GM23248 (cell line): Measurements from ENCODE around the gene FECH. TPM values are rescaled to one million over a fixed set of nuclear protein-coding genes. Genes with fewer than 3 reads are reported as not detected.
A peak's percentile ranks its signal among the peaks of the same experiment; 100 is the strongest.

ENCODE experiments used
- DNase-seq: peaks from one replicate; pipeline ENCODE4 v3.0.0-alpha.2; 2015
- H2AFZ ChIP-seq: fragments of 200-600 bp; sonication (generic); 2 replicates; pipeline ENCODE4 v1.6.1; 2016; ENCODE audit warnings: antibody characterized with exemption
- H3F3A ChIP-seq: fragments of 200-600 bp; sonication (generic); 2 replicates; pipeline ENCODE4 v1.6.1; 2016; ENCODE audit warnings: mild to moderate bottlenecking, antibody characterized with exemption, mixed run types; ENCODE audit not compliant: insufficient read depth
- H3K27ac ChIP-seq: fragments of 200-600 bp; sonication (generic); 2 replicates; pipeline ENCODE4 v1.5.1; 2016; ENCODE audit warnings: mild to moderate bottlenecking
- H3K27me3 ChIP-seq: fragments of 200-600 bp; sonication (generic); replicated peaks from 2 replicates; pipeline ENCODE4 v1.6.1; 2016; ENCODE audit warnings: mild to moderate bottlenecking; ENCODE audit not compliant: insufficient read depth
- H3K36me3 ChIP-seq: fragments of 200-600 bp; sonication (generic); 2 replicates; pipeline ENCODE4 v1.6.1; 2016; ENCODE audit warnings: low read depth, mild to moderate bottlenecking
- H3K4me1 ChIP-seq: fragments of 200-600 bp; sonication (generic); 2 replicates; pipeline ENCODE4 v1.6.1; 2016; ENCODE audit warnings: mild to moderate bottlenecking; ENCODE audit not compliant: insufficient read depth
- H3K4me2 ChIP-seq: fragments of 200-600 bp; sonication (generic); one replicate; pipeline ENCODE4 v1.6.1; 2016; ENCODE audit warnings: mild to moderate bottlenecking; ENCODE audit not compliant: unreplicated experiment
- H3K4me3 ChIP-seq: fragments of 200-600 bp; sonication (generic); 2 replicates; pipeline ENCODE4 v1.5.1; 2016; ENCODE audit warnings: mild to moderate bottlenecking
- H3K79me2 ChIP-seq: fragments of 200-600 bp; sonication (generic); 2 replicates; pipeline ENCODE4 v1.6.1; 2016; ENCODE audit warnings: mild to moderate bottlenecking; ENCODE audit not compliant: insufficient read depth
- H3K9ac ChIP-seq: fragments of 200-600 bp; sonication (generic); 2 replicates; pipeline ENCODE4 v1.6.1; 2016; ENCODE audit warnings: mild to moderate bottlenecking
- H3K9me2 ChIP-seq: fragments of 200-600 bp; sonication (generic); 2 replicates; pipeline ENCODE4 v1.6.1; 2016; ENCODE audit warnings: mixed run types, mild to moderate bottlenecking, moderate library complexity; ENCODE audit not compliant: insufficient read depth
- H3K9me3 ChIP-seq: fragments of 200-600 bp; sonication (generic); one replicate; pipeline ENCODE4 v1.6.1; 2017; ENCODE audit warnings: low read depth
- H4K20me1 ChIP-seq: fragments of 200-600 bp; sonication (generic); 2 replicates; pipeline ENCODE4 v1.6.0; 2016; ENCODE audit not compliant: insufficient read depth
- EZH2 ChIP-seq: fragments of 200-600 bp; sonication (generic); IDR thresholded peaks from 2 replicates; pipeline ENCODE4 v1.6.1; 2018; ENCODE audit warnings: antibody characterized with exemption, mild to moderate bottlenecking; ENCODE audit not compliant: insufficient read depth, poor library complexity, severe bottlenecking
- EZH2phosphoT487 ChIP-seq: fragments of 200-600 bp; sonication (generic); IDR thresholded peaks from 2 replicates; pipeline ENCODE4 v1.6.1; 2018; ENCODE audit warnings: antibody characterized with exemption, moderate library complexity, mild to moderate bottlenecking, low read depth; ENCODE audit not compliant: insufficient read depth
- WGBS, 2 experiments: methylation state at CpG; one replicate each; pipeline ENCODE4 v1.1.6; 2015 to 2017; ENCODE audit warnings: low lambda C conversion rate in 2 of 2, low coverage in 1 of 2; ENCODE audit errors: missing lambda C conversion rate in 2 of 2; 5-methylcytosine and 5-hydroxymethylcytosine counted together
- in situ Hi-C: fragments of 300-500 bp; cut with MboI; formaldehyde crosslinking; loops from 2 replicates; pipeline ENCODE4 v1.15.0; 2020
- polyA plus RNA-seq: library from polyadenylated mRNA; unstranded; fragments of >200 nt; fragmentation: Nextera tagmentation; extraction: Ambion mirVana; gene quantifications from 2 replicates; pipeline ENCODE4 v1.2.1, GENCODE V29; 2016
- total RNA-seq: library from RNA; depleted of rRNA; stranded (reverse); fragments of >200 nt; shearing (Covaris generic); gene quantifications from 2 replicates; pipeline ENCODE4 v1.2.3, GENCODE V29; 2014

Gene FECH
- total and polyA plus RNA-seq, 2 experiments from 2014 or later: 25.4 to 33.4 TPM

DNA sequence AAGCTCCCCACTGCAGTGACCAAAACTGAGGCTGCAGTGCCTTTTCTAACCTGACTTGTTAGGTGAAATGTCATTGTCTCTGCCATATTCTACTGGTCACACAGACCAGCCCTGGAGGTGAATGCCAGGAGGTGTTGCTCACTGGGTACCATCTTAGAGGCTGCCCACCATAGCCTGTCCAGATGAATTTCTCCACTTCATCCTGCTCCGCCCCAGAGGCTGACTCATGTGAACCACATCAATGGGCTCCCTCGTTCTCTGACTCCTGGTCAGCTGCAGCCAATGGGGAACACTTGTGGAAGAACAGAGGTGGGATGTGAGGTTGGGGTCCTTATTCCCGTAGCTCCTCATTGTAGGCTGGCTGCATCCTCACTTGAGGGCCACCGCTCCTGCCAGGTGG lies 38.5 kb upstream of the FECH start:
- WGBS, 2 experiments: 67 to 70% methylated on average over 4 of the region's 4 CpGs
- H3K9me3 ChIP-seq: no peaks in the 10 kb centered on the region
- H3F3A ChIP-seq: peaks cover 6% of the 10 kb centered on the region; the same call in 1 of the 2 replicates
- H3K27me3 ChIP-seq: no peaks in the 10 kb centered on the region
- H3K4me3 ChIP-seq: no peak overlapping the region
- H3K4me1 ChIP-seq: peaks cover 14% of the 10 kb centered on the region
- DNase-seq: peak; percentile 66
- TF ChIP-seq EZH2phosphoT487: no peak
- TF ChIP-seq EZH2: no peak
- H4K20me1 ChIP-seq: no peaks in the 10 kb centered on the region
- H2AFZ ChIP-seq: 0 out of 2 replicates have a peak overlapping the region, but pooled peaks have one; percentile 20
- H3K27ac ChIP-seq: no peak overlapping the region
- peaks cover 16% of the 10 kb centered on the region for H3K79me2 ChIP-seq
- no peak overlapping the region for H3K9ac ChIP-seq
- H3K9me2 ChIP-seq: no peaks in the 10 kb centered on the region
- no peak overlapping the region for H3K4me2 ChIP-seq
- in situ Hi-C loops: no loop called here
- H3K36me3 ChIP-seq: peaks cover 2% of the 10 kb centered on the region

GRCh38 chr18:57621246-57621604 lies 34.7 kb upstream of the FECH start:
- 0 to 2% methylated on average over 8 to 20 of the region's 20 CpGs for WGBS, 2 experiments
- Histone ChIP-seq H3K9ac (peak overlapping the region; percentile 91), H3K9me2 (no peaks in the 10 kb centered on the region), H3K36me3 (peaks cover 17% of the 10 kb centered on the region), H2AFZ (peak overlapping the region; percentile 88), H3K4me3 (peak overlapping the region; percentile 84), H3F3A (no peaks in the 10 kb centered on the region), H3K4me2 (peak overlapping the region; percentile 98), H4K20me1 (no peaks in the 10 kb centered on the region), H3K79me2 (peaks cover 54% of the 10 kb centered on the region), H3K9me3 (no peaks in the 10 kb centered on the region), H3K4me1 (peaks cover 17% of the 10 kb centered on the region), H3K27me3 (no peaks in the 10 kb centered on the region), H3K27ac (peak overlapping the region; percentile 62)
- TF ChIP-seq EZH2 (no peak), EZH2phosphoT487 (no peak)
- in situ Hi-C loops: no loop called here
- peak; percentile 52 for DNase-seq

GRCh38 chr18:57619876-57620275 lies 33.4 kb upstream of the FECH start:
- WGBS, 2 experiments: 96 to 100% methylated on average over 3 of the region's 3 CpGs
- peak overlapping the region; percentile 84 for H3K4me3 ChIP-seq
- peaks cover 27% of the 10 kb centered on the region for H3K36me3 ChIP-seq
- in situ Hi-C loops: no loop called here
- peak overlapping the region; percentile 91; the same call in 1 of the 2 replicates for H3K9ac ChIP-seq
- peaks cover 17% of the 10 kb centered on the region for H3K4me1 ChIP-seq
- H3K79me2 ChIP-seq: peaks cover 66% of the 10 kb centered on the region
- H3F3A ChIP-seq: no peaks in the 10 kb centered on the region
- H4K20me1 ChIP-seq: no peaks in the 10 kb centered on the region
- TF ChIP-seq EZH2phosphoT487 (no peak), EZH2 (no peak)
- H3K27ac ChIP-seq: no peak overlapping the region
- DNase-seq: peak; percentile 18
- no peaks in the 10 kb centered on the region for H3K27me3 ChIP-seq
- peak overlapping the region; percentile 98 for H3K4me2 ChIP-seq
- H2AFZ ChIP-seq: no peak overlapping the region
- H3K9me2 ChIP-seq: no peaks in the 10 kb centered on the region
- H3K9me3 ChIP-seq: no peaks in the 10 kb centered on the region

DNA sequence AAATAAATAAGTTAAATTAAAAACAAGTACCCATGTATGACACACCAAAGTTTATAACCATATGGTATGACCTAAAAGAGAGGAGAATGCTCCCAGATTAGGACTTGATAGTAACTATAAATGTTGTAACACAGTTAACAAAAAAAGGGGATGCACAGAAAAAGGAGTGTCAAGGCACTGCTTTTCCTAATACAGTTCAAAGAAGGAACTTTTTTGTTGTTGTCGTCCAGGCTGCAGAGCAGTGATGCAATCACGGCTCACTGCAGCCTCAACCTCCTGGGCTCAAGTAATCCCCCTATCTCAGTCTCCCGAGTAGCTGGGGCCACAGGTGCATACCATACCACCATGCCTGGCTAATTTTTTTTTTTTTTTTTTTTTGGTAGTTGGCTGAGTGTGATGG lies 32.4 kb upstream of the FECH start:
- peaks cover 36% of the 10 kb centered on the region for H3K36me3 ChIP-seq
- H3K9ac ChIP-seq: no peak overlapping the region
- WGBS, 2 experiments: 73 to 77% methylated on average over 3 of the region's 3 CpGs
- H3K4me1 ChIP-seq: peaks cover 17% of the 10 kb centered on the region
- no peaks in the 10 kb centered on the region for H3K9me2 ChIP-seq
- no peak overlapping the region for H3K4me3 ChIP-seq
- H4K20me1 ChIP-seq: no peaks in the 10 kb centered on the region
- no peaks in the 10 kb centered on the region for H3K27me3 ChIP-seq
- DNase-seq: no peak
- H3K27ac ChIP-seq: no peak overlapping the region
- TF ChIP-seq EZH2phosphoT487: no peak
- TF ChIP-seq EZH2: no peak
- in situ Hi-C loops: no loop called here
- H3K79me2 ChIP-seq: peaks cover 76% of the 10 kb centered on the region
- H3K9me3 ChIP-seq: no peaks in the 10 kb centered on the region
- no peaks in the 10 kb centered on the region for H3F3A ChIP-seq
- no peak overlapping the region for H3K4me2 ChIP-seq
- H2AFZ ChIP-seq: no peak overlapping the region

GRCh38 chr18:57603871-57604270 lies 17.4 kb upstream of the FECH start:
- WGBS, 2 experiments: 81 to 85% methylated on average over 1 of the region's 1 CpG
- Histone ChIP-seq H2AFZ (no peak overlapping the region), H3K4me2 (no peak overlapping the region), H3K27me3 (no peaks in the 10 kb centered on the region), H3K9ac (no peak overlapping the region), H3K27ac (no peak overlapping the region), H3K4me3 (no peak overlapping the region), H3K4me1 (no peaks in the 10 kb centered on the region), H3K9me2 (no peaks in the 10 kb centered on the region), H3K9me3 (no peaks in the 10 kb centered on the region), H3K36me3 (peaks cover 75% of the 10 kb centered on the region), H3F3A (peaks cover 24% of the 10 kb centered on the region), H3K79me2 (peaks cover 4% of the 10 kb centered on the region; the same call in 1 of the 2 replicates), H4K20me1 (no peaks in the 10 kb centered on the region)
- DNase-seq: no peak
- in situ Hi-C loops: no loop called here
- TF ChIP-seq EZH2 (no peak), EZH2phosphoT487 (no peak)
